Measurements from ENCODE around the gene GALNT9.

DNA sequence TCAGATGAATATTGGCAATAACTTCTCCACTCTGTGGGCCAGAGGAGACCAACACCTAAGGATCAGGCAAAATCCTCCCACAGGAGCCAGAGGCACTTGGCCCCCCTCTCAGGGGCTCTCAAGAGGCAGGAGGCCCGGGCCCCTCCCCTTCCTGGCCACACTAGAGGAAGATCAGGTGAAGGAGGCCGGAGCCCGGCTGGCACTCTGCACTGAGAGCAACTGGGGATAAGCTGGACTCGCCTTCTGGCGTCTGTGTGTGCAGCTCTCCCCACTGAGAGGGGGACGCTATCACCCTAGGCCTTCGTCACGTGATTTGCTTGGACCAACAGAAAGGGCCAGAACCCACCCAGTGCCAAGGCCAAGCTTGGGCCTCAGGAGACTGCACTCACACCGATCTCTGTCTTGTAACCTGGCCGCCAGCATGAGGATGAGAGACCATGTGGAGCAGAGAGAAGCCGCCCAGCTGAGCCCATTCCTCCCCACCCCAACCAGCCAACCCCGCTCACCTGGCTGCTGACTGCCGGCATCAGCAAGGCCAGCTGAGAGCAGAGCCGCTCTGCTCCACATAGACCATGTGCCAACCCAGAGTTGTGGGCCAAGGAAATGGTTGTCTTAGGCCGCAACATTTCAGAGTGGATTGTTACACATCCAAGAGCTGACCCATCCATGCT is 121.1 kb downstream of the GALNT9 start:
- TF ChIP-seq EZH2 (IDR thresholded peaks at IDR 0.05; ENCODE audit: insufficient read depth, poor library complexity, severe bottlenecking) (no peak), EZH2phosphoT487 (IDR thresholded peaks at IDR 0.05; ENCODE audit: insufficient read depth, low read depth) (no peak)
